ENCODE data around the gene RRAS.
"Not testable (repeated sequence)": the region's sequence is repeated elsewhere in the genome, so short reads cannot be mapped to it uniquely, and the experiment has no call there.

The RRAS gene

GRCh38 chr19:49626226-49626625, 13.7 kb downstream of the RRAS start:
- no peak for DNase-seq

GRCh38 chr19:49624967-49625910, 14.7 kb downstream of the RRAS start:
- DNase-seq: no peak

- not testable (repeated sequence) for DNase-seq
Measured at GRCh38 chr19:49617860-49618259, 22.1 kb downstream of the RRAS start.

- no peak for DNase-seq
Measured at GRCh38 chr19:49616945-49617344, 23.0 kb downstream of the RRAS start.

- DNase-seq: no peak
Measured at GRCh38 chr19:49616532-49616931, 23.4 kb downstream of the RRAS start.

- DNase-seq: no peak
Measured at GRCh38 chr19:49615861-49616260, 24.1 kb downstream of the RRAS start.

GRCh38 chr19:49614096-49614833, 25.7 kb downstream of the RRAS start:
- DNase-seq: no peak

GRCh38 chr19:49613374-49613773, 26.6 kb downstream of the RRAS start:
- DNase-seq: no peak

- DNase-seq: no peak
Measured at GRCh38 chr19:49609499-49610092, 30.3 kb downstream of the RRAS start.

- DNase-seq: no peak
Measured at GRCh38 chr19:49605605-49606004, 34.3 kb downstream of the RRAS start.

- no peak for DNase-seq
Measured at GRCh38 chr19:49602806-49603205, 37.1 kb downstream of the RRAS start.

GRCh38 chr19:49601482-49602038, 38.4 kb downstream of the RRAS start:
- DNase-seq: no peak

GRCh38 chr19:49599378-49600295, 40.3 kb downstream of the RRAS start:
- no peak for DNase-seq

GRCh38 chr19:49597703-49597974, 42.3 kb downstream of the RRAS start:
- no peak for DNase-seq

GRCh38 chr19:49596954-49597702, 42.8 kb downstream of the RRAS start:
- DNase-seq: no peak

GRCh38 chr19:49596407-49596806, 43.5 kb downstream of the RRAS start:
- no peak for DNase-seq

GRCh38 chr19:49595819-49596404, 44.0 kb downstream of the RRAS start:
- DNase-seq: no peak

- no peak for DNase-seq
Measured at GRCh38 chr19:49594993-49595818, 44.7 kb downstream of the RRAS start.

- DNase-seq: no peak
Measured at GRCh38 chr19:49594157-49594992, 45.6 kb downstream of the RRAS start.

All from SIG-M5 (cell line).